Measurements from ENCODE around the gene PCDHA9.
A peak's percentile ranks its signal among the peaks of the same experiment; 100 is the strongest.
"Not testable (repeated sequence)": the region's sequence is repeated elsewhere in the genome, so short reads cannot be mapped to it uniquely, and the experiment has no call there.

Gene PCDHA9

GRCh38 chr5:140869555-140869886 lies 21.3 kb downstream of the PCDHA9 start:
- no peak overlapping the region for H3K4me3 ChIP-seq (replicated peaks in 1 of 2; ENCODE audit: low read depth in 2 of 2, low read length in 2 of 2)
- peak in 1 of 2 donors; percentile 33 for DNase-seq (ENCODE audit: low read depth in 2 of 2)
- TF ChIP-seq CTCF (IDR thresholded peaks at IDR 0.05; ENCODE audit: low read depth, low read length): no peak

- no peak overlapping the region for H3K4me3 ChIP-seq (replicated peaks in 1 of 2; ENCODE audit: low read depth in 2 of 2, low read length in 2 of 2)
- no peak for TF ChIP-seq CTCF (IDR thresholded peaks at IDR 0.05; ENCODE audit: low read depth, low read length)
- no peak for DNase-seq (ENCODE audit: low read depth in 2 of 2)
These were observed 22.3 kb downstream of the PCDHA9 start for GRCh38 chr5:140870221-140871201.

- DNase-seq (ENCODE audit: low read depth in 2 of 2): peak in 1 of 2 donors; percentile 9
- TF ChIP-seq CTCF (IDR thresholded peaks at IDR 0.05; ENCODE audit: low read depth, low read length): no peak
- no peak within 1 kb of the TSS for H3K4me3 ChIP-seq (replicated peaks in 1 of 2; ENCODE audit: low read depth in 2 of 2, low read length in 2 of 2)
These were observed 27.2 kb downstream of the PCDHA9 start, which contains the start of gene PCDHA12 for GRCh38 chr5:140875085-140876065. Gene PCDHA12, plus strand, starts transcription at chr5:140875308. Its CDS starts 165 bp downstream, at chr5:140875473.

- DNase-seq (ENCODE audit: low read depth in 2 of 2); H3K4me3 ChIP-seq (replicated peaks in 1 of 2; ENCODE audit: low read depth in 2 of 2, low read length in 2 of 2): not testable (repeated sequence)
These were observed 28.5 kb downstream of the PCDHA9 start for GRCh38 chr5:140876541-140877261.

- H3K4me3 ChIP-seq (replicated peaks in 1 of 2; ENCODE audit: low read depth in 2 of 2, low read length in 2 of 2): no peak overlapping the region
- TF ChIP-seq CTCF (IDR thresholded peaks at IDR 0.05; ENCODE audit: low read depth, low read length): no peak
- no peak for DNase-seq (ENCODE audit: low read depth in 2 of 2)
These were observed 29.0 kb downstream of the PCDHA9 start for GRCh38 chr5:140877262-140877581.

GRCh38 chr5:140881889-140882590 lies 33.9 kb downstream of the PCDHA9 start, which contains the start of gene PCDHA13:
Gene PCDHA13, plus strand, starts transcription at chr5:140882124. Its CDS starts 145 bp downstream, at chr5:140882269.
- no peak for TF ChIP-seq CTCF (IDR thresholded peaks at IDR 0.05; ENCODE audit: low read depth, low read length)
- H3K4me3 ChIP-seq (replicated peaks in 1 of 2; ENCODE audit: low read depth in 2 of 2, low read length in 2 of 2): no peak within 1 kb of the TSS
- DNase-seq (ENCODE audit: low read depth in 2 of 2): peak in 1 of 2 donors; percentile 42

Data from cardiac fibroblast (primary cell).